A673 (cell line): ENCODE results near the gene INTU. TPM values are rescaled to one million over a fixed set of nuclear protein-coding genes. Genes with fewer than 3 reads are reported as not detected.

Source experiments
- BruUV-seq: library from RNA; stranded (reverse); fragments of 400-500 nt; replicated peaks from 2 replicates; lab custom pipeline; 2021; lab: Mats Ljungman, UMichigan
- CTCF ChIA-PET: fragments of 300-600 bp; sonication (Branson Sonifier 250); formaldehyde crosslinking; loops from one replicate; lab custom pipeline; 2022; ENCODE audit warnings: antibody characterized with exemption; lab: Charles Lee
- POLR2A ChIA-PET: fragments of 300-600 bp; sonication (Branson Sonifier 250); formaldehyde crosslinking; loops from one replicate; lab custom pipeline; 2022; ENCODE audit warnings: antibody characterized with exemption; ENCODE audit not compliant: low non-redundant PET; lab: Charles Lee
- DNase-seq: peaks from one replicate; pipeline ENCODE4 v3.0.0-alpha.2; 2015; ENCODE audit warnings: low spot score
- H3K27ac ChIP-seq: fragments of 200-600 bp; sonication (generic); 2 replicates; pipeline ENCODE4 v1.5.1; 2016; ENCODE audit warnings: mixed run types, low read depth, mild to moderate bottlenecking, mixed read lengths, antibody characterized with exemption, low read length; ENCODE audit not compliant: poor library complexity, severe bottlenecking
- H3K27me3 ChIP-seq: fragments of 200-600 bp; sonication (generic); replicated peaks from 2 replicates; pipeline ENCODE4 v1.6.1; 2017; ENCODE audit warnings: mixed run types, low read depth, mild to moderate bottlenecking, mixed read lengths, antibody characterized with exemption, low read length; ENCODE audit not compliant: insufficient read depth, poor library complexity
- H3K36me3 ChIP-seq: fragments of 200-600 bp; sonication (generic); 2 replicates; pipeline ENCODE4 v1.6.1; 2016; ENCODE audit warnings: mixed run types, mild to moderate bottlenecking, mixed read lengths, antibody characterized with exemption, low read length; ENCODE audit not compliant: insufficient read depth, poor library complexity, severe bottlenecking
- H3K4me1 ChIP-seq: fragments of 200-600 bp; sonication (generic); 2 replicates; pipeline ENCODE4 v1.6.1; 2017; ENCODE audit warnings: mixed run types, mild to moderate bottlenecking, mixed read lengths, antibody characterized with exemption, low read length; ENCODE audit not compliant: insufficient read depth, poor library complexity, severe bottlenecking
- H3K4me3 ChIP-seq: fragments of 200-600 bp; sonication (generic); 2 replicates; pipeline ENCODE4 v1.5.1; 2016; ENCODE audit warnings: low read depth, mixed run types, mild to moderate bottlenecking, mixed read lengths, low read length; ENCODE audit not compliant: poor library complexity, severe bottlenecking
- H3K9me3 ChIP-seq: fragments of 200-600 bp; sonication (generic); 2 replicates; pipeline ENCODE4 v1.6.1; 2016; ENCODE audit warnings: mixed run types, low read depth, mild to moderate bottlenecking, mixed read lengths, antibody characterized with exemption, low read length; ENCODE audit not compliant: poor library complexity, severe bottlenecking
- CTCF ChIP-seq: fragments of 300-800, 200-600 bp; sonication (generic); conservative IDR thresholded peaks from 2 replicates; pipeline ENCODE4 v1.5.1; 2017; ENCODE audit warnings: low read depth, mild to moderate bottlenecking, antibody characterized with exemption, low read length, moderate library complexity, mixed read lengths
- EZH2 ChIP-seq: fragments of 200-600 bp; sonication (generic); IDR thresholded peaks from 2 replicates; pipeline ENCODE4 v1.6.1; 2017; ENCODE audit warnings: borderline replicate concordance, low read depth, mild to moderate bottlenecking, mixed read lengths, antibody characterized with exemption, low read length; ENCODE audit not compliant: poor library complexity, severe bottlenecking
- intact Hi-C: fragments of 100-400 bp; cut with micrococcal nuclease; formaldehyde crosslinking; loops from one replicate; pipeline ENCODE4 v1.10.0; 2022; ENCODE audit not compliant: unreplicated experiment
- total RNA-seq: library from RNA; stranded (reverse); gene quantifications from 2 replicates; pipeline ENCODE4 v1.2.3, GENCODE V29; 2021

INTU gene
- total RNA-seq, 1 experiment from 2014 or later = 11.2 TPM

DNA sequence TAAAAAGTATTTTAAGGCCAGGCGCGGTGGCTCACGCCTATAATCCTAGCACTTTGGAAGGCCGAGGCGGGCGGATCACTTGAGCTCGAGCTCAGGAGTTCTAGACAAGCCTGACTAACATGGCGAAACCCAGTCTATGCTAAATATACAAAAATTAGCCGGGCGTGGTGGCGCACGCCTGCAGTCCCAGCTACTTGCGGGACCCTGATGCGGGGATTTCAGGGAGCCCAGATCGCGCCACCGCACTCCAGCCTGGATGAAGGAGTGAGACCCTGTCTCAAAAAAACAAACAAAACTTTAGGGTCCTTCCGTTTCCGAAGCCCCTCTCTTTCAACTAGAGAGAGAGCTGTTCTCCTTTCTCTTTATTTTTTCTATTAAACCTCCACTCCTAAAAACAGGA lies 98.6 kb downstream of the INTU start:
- Histone ChIP-seq H3K4me1 (no peaks in the 10 kb centered on the region), H3K4me3 (no peak overlapping the region), H3K27me3 (no peaks in the 10 kb centered on the region), H3K36me3 (no peaks in the 10 kb centered on the region), H3K9me3 (no peaks in the 10 kb centered on the region), H3K27ac (no peak overlapping the region)
- POLR2A ChIA-PET = no interaction called here
- CTCF ChIA-PET = interaction anchor here (1.4 kb wide), 1 partner anchor 127 kb away, joined by 9 read pairs; no protein-coding TSS in a partner anchor
- intact Hi-C loops = no loop called here
- TF ChIP-seq CTCF = no peak
- no peak for TF ChIP-seq EZH2
- DNase-seq = no peak
- no TSS peak for BruUV-seq

DNA sequence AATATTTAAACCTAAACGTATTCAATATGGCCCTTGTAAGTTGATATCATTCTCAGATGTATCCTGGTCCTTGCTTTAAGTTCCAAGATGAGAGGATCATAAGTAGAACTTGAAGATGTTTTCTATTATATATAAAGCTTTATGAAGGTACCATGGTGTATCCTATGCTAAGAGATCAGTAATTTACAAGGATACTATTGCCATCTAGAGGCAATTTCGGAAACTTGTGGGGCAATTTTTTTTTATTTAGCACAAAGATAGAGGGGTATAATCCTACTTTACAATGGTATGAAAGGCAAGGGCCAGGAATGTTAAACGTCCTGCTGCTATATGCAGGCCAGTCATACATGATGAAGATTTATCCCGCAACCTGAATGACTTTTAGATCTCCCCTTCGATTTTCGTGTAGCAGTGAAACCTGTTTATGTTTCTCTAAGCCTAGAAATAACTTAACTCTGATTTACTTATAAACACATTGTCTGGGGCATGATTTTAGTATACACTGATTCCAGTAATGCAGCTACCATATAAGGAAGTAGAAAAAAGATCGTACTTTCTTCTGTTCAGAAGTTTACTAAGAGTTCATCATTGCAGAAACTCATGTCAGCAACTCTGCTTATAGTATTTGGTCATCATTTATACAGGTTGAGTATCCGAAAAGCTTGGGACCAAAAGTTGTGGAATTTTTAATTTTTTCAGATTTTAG lies 100.0 kb downstream of the INTU start:
- H3K4me3 ChIP-seq = no peak overlapping the region
- intact Hi-C loops = loop anchor here (1.0 kb wide), 1 partner anchor 127 kb away; no protein-coding TSS in a partner anchor
- no peak overlapping the region for H3K27ac ChIP-seq
- no TSS peak for BruUV-seq
- no peaks in the 10 kb centered on the region for H3K9me3 ChIP-seq
- no peaks in the 10 kb centered on the region for H3K36me3 ChIP-seq
- TF ChIP-seq EZH2 (no peak), CTCF (peak; percentile 64)
- ChIA-PET POLR2A (interaction anchor here (0.6 kb wide), 1 partner anchor 49 kb away, joined by 3 read pairs; the partner anchor contains the start of gene HSPA4L), CTCF (interaction anchor here (0.6 to 1.4 kb wide), 6 partner anchors 10 to 146 kb away, joined by 3 to 9 read pairs (median 4); no protein-coding TSS in a partner anchor)
- H3K4me1 ChIP-seq = no peaks in the 10 kb centered on the region
- no peaks in the 10 kb centered on the region for H3K27me3 ChIP-seq
- peak; percentile 65 for DNase-seq

DNA sequence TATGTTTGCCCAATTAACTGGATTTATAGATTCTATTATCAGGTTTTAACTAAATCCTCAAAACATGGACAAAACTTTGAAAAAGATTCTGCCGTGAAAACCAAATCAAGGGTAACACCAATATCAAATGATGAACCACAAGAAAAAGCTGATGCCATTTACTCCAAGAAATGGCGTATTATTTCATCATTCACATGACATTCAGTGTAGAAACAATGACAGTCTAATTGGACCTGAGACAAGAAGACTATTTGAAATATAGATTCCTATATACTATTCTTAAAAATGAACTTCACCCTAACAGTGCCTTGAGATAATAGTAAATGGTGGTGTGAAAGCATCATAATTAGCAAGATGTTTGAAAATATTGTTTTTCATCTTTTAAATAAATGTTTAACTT lies 102.2 kb downstream of the INTU start:
- Histone ChIP-seq H3K4me3 (no peak overlapping the region), H3K27me3 (no peaks in the 10 kb centered on the region), H3K36me3 (no peaks in the 10 kb centered on the region), H3K9me3 (no peaks in the 10 kb centered on the region), H3K4me1 (no peaks in the 10 kb centered on the region), H3K27ac (no peak overlapping the region)
- no peak for DNase-seq
- no TSS peak for BruUV-seq
- intact Hi-C loops = no loop called here
- no peak for TF ChIP-seq EZH2
- TF ChIP-seq CTCF = no peak
- CTCF ChIA-PET = no interaction called here
- POLR2A ChIA-PET = no interaction called here
